GM20431 (cell line): Measurements from ENCODE around the gene MMEL1.
"Not testable (repeated sequence)": the region's sequence is repeated elsewhere in the genome, so short reads cannot be mapped to it uniquely, and the experiment has no call there.

ENCODE experiments used
- in situ Hi-C: fragments of 300-500 bp; cut with MseI, MboI; formaldehyde crosslinking; loops from one replicate; pipeline ENCODE4 v1.15.0; 2020; ENCODE audit warnings: low sequenced_read_pairs; ENCODE audit not compliant: unreplicated experiment

Gene MMEL1

DNA sequence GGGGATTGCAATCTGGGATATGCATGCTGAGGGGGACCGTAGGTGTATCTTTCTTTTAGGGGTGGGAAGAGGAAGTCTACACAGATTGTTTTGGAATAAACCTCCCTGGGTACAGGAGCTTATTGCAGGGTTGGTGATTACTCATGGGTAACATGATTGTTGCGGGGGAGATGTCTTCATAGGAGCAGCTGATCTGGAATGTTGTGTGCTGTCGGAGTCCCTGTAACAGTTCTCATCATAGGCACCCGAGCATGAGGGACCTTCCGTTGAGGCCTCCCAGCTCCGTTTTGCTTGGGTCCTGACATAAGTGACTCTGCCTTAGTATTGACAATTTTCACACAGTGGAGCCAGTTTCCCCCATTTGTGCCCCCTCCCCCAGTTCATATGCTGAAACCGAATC is 50.4 kb downstream of the MMEL1 start:
- in situ Hi-C loops: no loop called here

DNA sequence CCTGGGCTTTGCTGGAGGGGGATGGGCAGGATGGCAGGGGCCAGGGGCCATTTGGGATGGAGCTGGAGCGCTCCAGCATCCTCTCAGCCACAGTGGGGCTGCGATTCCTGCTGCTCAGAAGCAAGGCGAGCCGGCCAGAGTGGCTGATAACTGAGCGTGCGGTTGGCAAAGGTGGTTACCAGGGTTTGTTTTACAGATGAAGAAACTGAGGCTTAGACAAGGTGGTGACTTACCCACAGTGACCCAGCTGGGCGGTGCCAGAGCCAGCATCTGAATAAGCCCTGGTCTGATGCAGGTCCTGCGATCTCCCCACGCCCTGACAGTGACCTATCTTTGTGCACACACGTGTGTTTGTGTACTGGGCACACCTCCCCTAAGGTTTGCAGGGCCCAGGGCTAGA is 52.1 kb downstream of the MMEL1 start:
- in situ Hi-C loops: no loop called here

DNA sequence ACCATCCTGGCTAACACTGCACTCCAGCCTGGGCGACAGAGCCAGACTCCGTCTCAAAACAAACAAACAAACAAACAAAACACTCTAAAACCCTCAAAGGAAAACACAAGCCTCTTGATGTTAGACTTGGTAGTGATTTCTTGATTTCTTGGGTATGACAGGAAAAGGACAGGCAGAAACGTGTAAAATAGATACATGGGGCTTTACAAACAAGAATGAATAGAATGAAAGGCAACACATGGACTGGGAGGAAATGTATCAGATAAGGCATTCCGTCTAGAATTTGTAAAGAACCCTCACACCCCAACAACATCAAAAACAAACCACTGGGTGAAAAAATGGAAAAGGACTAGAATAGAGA is 54.1 kb downstream of the MMEL1 start:
- in situ Hi-C loops: no loop called here

DNA sequence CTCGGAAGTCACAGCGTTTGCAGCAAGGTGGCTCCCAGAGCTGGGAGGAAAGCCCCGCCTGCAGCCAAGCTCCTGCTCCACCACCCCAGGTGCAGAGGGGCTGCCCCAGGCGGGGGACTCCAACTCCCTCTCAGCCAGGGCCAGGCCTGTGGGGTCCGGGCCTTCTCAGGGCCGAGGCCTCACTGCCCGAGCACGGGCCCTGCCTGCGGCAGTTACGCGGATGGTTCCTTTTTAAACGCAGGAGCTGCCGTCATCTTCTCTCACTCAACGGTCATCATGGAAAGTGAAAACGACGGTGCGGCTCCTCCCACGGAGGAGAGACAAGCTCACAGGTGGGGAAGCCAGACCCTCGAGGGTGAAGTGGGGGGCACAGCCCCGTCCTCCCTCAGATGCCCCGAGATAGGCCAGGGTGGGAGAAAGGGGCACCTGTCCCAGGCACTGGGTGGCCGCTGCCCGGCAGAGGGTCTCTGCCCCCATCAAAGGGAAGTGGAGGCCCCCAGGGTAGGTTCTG is 55.2 kb downstream of the MMEL1 start:
- in situ Hi-C loops: not testable (repeated sequence)

DNA sequence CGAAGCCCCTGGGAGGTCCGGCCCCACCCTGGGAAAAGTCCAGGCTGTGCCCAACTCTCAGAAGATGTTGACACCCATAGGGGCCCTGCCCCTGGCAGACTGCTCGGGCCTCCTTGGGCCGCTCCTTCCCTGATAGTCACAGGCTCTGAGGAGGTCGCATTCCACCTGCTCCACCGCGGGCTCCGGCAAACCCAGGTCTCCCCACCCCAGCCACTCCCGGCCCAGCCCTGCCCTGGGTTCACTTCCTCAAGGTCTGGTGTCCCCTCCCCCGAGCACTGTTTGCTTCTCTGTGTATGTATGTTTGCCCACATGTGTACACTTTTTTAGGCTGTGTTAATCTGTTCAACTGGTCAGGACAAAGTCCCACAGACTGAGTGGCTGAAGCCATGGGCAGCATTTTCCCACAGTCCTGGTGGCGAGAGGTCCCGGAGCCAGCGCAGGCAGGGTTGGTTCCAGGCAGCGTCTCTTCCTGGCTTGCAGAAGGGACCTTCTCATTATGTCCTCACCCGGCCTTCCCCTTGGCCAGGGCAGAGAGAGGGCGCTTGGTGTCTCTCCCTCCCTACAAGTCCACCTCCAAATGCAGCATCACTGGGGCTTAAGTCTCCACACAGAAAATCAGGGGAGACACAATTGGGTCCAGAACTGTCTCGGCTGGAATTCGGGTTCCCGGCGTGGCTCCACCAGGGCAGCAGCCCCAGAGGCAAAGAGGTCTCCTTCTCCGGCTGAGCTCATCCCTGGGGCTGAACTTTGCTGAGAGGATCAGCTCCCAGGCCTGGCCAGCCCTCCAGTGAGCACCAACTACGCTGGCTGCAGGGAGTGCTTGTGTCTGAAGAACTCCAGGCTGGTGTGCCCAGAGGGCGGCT is 56.8 kb downstream of the MMEL1 start:
- in situ Hi-C loops: no loop called here

DNA sequence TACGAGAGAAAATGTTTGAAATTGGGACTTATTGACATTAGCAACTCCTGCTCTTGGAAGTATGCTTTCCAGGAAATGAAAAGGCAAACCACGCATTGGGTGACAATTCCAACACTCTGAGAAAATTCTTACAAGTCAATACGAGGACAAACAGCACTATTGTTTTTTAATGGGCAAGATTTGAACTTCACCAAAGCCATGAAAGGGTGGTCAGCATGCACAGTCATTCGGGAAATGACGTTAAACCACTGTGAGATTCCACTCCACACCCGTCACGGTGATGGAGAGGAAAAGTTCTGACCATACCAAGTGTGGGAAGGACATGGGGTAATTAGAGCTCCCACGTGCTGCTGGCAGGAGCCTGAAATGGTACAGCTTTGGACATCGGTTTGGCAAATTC is 58.5 kb downstream of the MMEL1 start:
- in situ Hi-C loops: no loop called here

DNA sequence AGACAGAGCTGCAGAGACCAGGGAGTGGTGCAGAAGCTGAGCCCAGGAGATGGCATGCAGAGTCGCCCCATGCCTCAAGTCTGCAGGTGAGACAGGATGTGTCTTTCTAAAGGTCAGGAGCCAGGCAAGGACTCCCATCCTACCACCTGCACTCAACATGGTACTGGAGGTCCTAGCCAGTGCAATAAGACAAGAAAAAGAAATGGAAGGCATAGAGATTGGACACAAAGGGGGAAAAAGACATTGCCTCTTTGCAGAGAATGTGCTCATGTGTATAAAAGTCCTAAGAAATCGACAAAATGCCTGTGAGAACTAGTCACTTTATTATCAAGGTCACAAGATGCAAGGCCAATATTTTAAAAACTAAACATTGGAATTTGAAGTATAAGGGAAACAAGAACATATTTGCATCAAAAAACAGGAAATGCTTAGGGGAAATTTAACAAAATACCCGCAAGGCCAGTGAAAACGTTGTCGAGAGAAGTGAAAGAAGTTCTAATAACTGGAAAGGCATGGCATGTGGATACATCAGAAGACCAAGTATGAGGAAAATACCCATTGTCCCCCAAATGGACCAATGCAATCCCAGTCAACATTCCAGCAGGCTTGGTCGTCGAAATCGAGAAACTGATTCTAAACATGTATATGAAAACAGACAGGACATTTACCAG is 59.4 kb downstream of the MMEL1 start:
- in situ Hi-C loops: no loop called here

DNA sequence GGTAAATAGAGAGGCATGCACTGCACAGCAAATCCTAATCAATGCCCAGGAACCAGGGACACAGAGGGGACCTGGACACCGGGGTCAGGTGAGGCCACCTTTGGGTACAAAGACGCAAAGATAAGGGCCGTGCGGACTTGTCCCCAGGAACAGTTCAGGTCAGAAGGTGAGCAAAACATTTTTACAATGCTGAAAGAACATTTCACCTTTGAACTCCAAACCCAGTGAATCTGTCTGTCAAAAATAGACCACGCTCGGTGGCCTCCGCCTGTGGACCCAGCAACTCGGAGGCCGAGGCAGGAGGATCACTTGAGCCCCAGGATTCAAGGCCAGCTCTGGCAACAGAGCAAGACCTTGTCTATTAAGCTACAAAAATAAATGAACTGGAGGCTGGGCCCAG is 61.5 kb downstream of the MMEL1 start:
- in situ Hi-C loops: no loop called here

DNA sequence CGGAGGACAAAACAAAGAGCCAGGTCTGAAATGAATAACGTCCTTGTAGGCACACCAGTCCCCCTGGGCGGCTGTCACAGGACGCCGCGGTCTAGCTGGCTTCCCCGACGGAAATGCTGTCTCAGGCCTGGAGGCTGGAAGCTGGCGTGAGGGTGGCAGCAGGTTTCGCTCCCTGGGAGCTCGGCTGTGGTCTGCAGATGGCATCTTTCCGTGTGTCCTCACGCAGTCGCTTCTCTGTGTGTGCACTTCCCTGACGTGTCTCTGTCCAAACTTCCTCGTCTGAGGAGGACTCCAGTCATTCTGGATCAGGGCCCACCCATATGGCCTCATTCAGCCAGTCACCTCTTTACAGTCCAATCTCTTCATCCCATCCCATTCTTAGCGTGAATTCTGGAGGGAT is 62.5 kb downstream of the MMEL1 start:
- in situ Hi-C loops: no loop called here

DNA sequence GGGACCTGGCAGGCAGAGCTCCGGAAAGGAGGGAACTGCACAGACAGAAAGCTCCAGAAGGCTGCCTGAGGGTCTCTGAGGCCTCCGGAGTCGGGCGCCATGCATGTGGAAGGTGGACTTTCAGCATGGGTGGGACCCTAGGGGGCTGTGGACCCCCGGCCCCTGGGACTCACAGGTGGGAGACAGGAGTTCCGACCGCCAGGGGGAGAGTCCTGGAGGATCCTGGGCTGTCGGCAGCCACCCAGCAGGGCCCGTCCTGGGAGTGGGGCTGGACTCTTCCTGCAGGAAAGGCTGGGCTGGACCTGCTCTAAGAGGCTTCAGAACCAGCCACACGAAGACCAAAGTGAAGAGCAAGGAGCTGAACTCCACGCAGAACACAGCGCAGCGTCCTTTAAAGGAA is 63.1 kb downstream of the MMEL1 start:
- in situ Hi-C loops: not testable (repeated sequence)

DNA sequence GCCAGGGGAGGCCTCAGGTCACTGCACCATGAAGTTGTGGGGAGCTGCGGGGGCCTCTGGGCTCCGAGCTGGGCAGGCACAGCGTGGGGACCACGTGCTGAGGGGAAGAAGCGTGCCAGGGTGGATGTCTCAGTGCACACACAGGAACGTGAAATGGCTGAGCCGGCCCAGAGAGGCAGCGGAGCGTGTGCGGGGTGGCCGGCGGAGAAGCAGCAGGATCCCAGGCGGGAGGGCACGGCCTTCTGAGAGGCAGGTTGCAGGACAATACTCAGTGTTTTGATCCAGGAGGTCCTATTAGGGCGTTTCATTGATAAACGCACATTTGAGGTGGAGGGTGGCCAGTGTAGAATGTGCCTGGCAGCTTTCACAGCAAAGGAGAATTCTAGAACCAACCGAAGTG is 63.8 kb downstream of the MMEL1 start:
- in situ Hi-C loops: no loop called here

DNA sequence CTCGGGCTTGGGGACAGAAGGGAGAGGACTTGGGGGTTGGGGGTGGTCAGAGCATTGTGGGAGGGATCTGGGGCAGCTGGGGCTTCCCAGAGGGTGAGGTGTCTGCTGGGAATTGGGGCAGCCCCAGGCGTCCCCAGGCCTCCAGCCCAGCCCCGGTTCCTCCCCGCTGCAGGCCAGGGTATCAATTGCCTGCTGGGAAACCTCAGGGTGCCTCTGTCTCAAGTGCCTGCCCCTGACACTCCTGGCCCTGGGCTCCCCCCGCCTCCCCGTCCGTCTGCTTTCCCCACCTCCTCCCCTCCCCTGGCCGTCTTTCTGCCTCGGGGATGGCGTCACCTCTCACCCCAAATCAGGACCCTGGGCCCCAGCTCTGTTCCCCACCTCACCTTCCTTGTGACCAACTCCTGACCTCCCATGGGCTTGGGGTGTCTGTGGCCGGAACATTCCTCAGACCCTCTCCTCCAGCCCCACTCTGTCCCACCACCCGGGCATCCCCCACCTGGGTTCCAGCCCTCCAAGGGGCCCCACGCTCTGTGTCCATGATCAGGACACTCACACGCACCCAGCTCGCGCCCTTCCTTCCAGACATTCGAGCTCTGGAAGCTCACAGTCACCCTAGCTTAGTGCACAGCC is 64.5 kb downstream of the MMEL1 start:
- in situ Hi-C loops: not testable (repeated sequence)

DNA sequence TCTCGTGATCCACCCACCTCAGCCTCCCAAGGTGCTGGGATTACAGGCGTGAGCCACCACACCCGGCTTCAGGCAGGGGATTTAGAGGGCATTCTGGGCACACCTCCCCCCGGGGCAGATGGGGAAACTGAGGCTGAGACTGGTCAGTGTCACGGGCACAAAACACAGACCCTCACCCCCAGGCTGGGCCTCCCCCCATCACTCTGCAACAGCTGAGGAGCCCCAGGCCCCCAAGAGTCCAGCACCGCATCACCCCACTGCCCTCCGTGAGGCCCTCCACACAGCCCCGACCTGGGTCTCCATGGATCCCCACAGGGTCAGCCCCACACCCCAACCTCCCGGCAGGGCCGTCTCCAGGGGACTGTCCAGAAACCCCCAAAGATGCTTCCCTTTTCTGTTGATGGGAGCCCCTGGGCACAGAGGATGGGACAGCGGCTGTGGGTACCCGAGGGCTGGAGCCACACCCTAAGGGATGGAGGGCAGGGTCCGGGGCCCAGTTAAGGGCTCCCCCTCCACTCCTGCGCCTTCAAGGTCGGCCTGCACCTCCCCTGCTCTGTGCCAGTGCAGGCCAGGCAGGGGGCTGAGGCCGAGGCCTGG is 65.6 kb downstream of the MMEL1 start:
- in situ Hi-C loops: no loop called here

DNA sequence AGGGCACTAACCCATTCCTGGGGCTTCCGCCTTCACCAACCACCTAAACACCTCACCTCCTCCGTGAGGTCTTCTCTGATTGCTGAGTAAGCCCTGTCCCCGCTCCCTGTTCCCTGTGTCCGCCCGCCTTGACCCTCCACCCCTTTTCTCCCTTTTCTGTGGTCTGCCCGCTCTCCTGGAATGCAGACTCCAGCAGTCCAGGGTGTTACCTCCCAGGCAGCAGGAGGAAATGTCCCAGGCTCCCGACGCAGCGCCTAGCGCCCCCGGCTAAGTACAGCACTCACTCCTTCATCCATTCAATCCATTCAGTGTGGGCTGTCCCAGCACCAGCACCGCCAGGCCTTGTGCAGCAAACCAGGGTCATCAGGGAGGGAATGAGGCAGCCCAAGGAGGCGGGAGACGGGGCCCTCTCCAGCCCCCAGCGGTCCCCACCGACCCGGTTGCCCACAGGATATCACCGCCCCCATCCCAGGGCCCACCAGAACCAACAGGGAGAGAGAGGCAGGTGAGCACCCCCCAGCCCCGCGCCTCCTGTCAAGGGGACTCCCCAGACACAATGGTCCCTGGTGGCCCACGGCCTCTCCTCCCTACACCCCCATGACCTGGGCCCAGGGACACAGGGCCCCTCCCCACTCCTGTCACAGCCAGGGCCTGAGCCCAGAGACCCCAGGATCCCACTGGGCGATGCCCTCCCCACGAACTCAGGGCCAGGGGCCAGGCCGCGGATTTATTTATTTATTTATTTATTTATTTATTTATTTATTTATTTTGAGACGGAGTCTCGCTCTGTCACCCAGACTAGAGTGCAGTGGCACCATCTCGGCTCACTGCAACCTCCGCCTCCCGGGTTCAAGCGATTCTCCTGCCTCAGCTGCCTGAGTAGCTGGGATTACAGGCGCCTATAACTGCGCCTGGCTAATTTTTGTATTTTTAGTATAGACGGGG is 66.4 kb downstream of the MMEL1 start:
- in situ Hi-C loops: no loop called here

DNA sequence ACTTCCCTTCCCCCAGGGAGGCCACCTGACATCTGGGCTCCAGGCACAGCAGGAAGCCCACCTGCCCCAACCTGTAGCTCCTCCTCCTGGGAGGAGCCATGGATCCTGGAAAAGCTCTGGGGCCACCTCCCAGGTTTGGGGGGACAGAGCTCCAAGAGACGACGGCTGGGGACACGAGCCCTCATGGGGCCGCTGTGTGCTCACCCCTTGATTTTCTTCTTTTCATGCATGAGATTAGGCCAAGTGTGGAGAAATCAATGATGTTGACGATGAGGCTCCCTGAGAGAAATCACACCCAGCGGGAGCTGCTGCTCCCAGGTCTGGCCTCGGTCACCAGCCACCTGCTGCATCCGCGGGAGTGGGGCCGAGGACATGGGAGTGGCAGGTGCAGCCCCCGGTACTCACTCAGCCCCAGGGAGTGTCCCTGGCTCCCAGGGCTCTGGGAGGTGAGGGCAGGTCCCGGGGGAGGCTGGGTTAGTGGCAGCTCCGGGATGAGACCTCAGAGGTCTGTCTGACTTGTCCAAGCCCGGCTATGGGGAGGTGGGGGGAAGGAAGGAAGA is 67.9 kb downstream of the MMEL1 start:
- in situ Hi-C loops: no loop called here

DNA sequence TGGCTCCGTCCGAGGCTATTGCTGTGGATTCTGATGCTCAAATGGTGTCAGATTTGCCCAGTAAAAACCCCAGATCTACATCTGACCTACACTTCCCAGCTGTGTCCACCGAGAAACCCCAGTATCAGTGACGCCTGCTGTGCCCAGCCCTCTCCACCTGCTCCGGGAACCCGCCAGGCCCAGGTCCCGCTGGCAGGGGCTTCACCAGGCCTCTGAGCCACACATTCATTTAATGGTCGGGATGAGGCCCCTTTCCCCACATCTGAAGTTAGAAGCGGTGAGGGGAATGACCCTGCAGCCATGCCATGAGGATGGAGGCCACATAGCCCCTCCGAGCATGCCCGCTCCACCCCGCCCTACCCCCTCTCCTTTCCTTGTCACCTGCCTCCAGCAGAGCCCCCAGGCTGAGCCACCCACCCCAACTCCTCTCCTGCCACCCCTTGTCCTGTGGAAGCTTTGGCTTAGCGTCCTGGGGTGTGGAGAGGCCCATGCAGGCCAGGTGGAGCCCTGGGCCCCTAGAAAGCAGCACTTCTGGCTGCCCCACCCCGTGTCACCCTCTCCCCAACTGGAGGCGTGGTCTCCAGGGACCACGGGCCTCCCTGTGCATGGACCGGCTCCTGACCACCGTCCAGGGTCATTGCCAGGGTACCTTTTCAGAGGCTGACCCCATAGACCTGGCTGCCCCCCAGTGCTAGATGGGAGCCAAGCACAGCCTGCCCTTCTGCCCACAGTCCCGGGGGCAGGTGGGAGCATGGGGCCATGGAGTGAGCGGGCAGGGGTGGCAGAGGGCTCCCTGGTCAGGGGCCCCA is 68.6 kb downstream of the MMEL1 start:
- in situ Hi-C loops: no loop called here

DNA sequence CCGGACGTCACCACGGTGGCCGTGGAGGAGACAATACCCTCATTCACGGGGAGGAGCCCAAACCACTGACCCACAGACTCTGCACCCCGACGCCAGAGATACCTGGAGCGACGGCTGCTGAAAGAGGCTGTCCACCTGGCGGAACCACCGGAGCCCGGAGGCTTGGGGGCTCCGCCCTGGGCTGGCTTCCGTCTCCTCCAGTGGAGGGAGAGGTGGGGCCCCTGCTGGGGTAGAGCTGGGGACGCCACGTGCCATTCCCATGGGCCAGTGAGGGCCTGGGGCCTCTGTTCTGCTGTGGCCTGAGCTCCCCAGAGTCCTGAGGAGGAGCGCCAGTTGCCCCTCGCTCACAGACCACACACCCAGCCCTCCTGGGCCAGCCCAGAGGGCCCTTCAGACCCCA is 69.6 kb downstream of the MMEL1 start:
- in situ Hi-C loops: no loop called here
